ENCODE results near the gene HS3ST4.
"Not testable (repeated sequence)": the region's sequence is repeated elsewhere in the genome, so short reads cannot be mapped to it uniquely, and the experiment has no call there.

HS3ST4 gene

GRCh38 chr16:25771812-25772568 lies 80.2 kb downstream of the HS3ST4 start:
- WGBS (ENCODE audit: insufficient coverage, insufficient read length), result no CpG with 5 or more reads among the region's 5 CpGs
- no peak for DNase-seq (ENCODE audit: low read depth, low spot score)
- Histone ChIP-seq H3K27ac (ENCODE audit: low read length) (no peak overlapping the region), H3K27me3 (ENCODE audit: control insufficient read depth, insufficient read depth, low read length) (no peaks in the 10 kb centered on the region), H3K4me1 (ENCODE audit: control insufficient read depth, insufficient read depth, low read length) (peaks cover 2% of the 10 kb centered on the region; the same call in 1 of the 2 replicates), H3K36me3 (ENCODE audit: control insufficient read depth, insufficient read depth, low read length) (no peaks in the 10 kb centered on the region), H3K9me3 (ENCODE audit: control insufficient read depth, insufficient read depth, low read length) (no peaks in the 10 kb centered on the region), H3K4me3 (ENCODE audit: low read length) (no peak overlapping the region)

- no CpG with 5 or more reads among the region's 2 CpGs for WGBS (ENCODE audit: insufficient coverage, insufficient read length)
- not testable (repeated sequence) for H3K9me3 ChIP-seq (ENCODE audit: control insufficient read depth, insufficient read depth, low read length); H3K4me3 ChIP-seq (ENCODE audit: low read length); DNase-seq (ENCODE audit: low read depth, low spot score); H3K36me3 ChIP-seq (ENCODE audit: control insufficient read depth, insufficient read depth, low read length); H3K27me3 ChIP-seq (ENCODE audit: control insufficient read depth, insufficient read depth, low read length); H3K4me1 ChIP-seq (ENCODE audit: control insufficient read depth, insufficient read depth, low read length); H3K27ac ChIP-seq (ENCODE audit: low read length)
These were observed 84.5 kb downstream of the HS3ST4 start for GRCh38 chr16:25776214-25776613.

- WGBS (ENCODE audit: insufficient coverage, insufficient read length), result no CpG with 5 or more reads among the region's 1 CpG
- Histone ChIP-seq H3K4me3 (ENCODE audit: low read length) (no peak overlapping the region), H3K27ac (ENCODE audit: low read length) (no peak overlapping the region), H3K4me1 (ENCODE audit: control insufficient read depth, insufficient read depth, low read length) (no peaks in the 10 kb centered on the region), H3K9me3 (ENCODE audit: control insufficient read depth, insufficient read depth, low read length) (no peaks in the 10 kb centered on the region), H3K36me3 (ENCODE audit: control insufficient read depth, insufficient read depth, low read length) (no peaks in the 10 kb centered on the region), H3K27me3 (ENCODE audit: control insufficient read depth, insufficient read depth, low read length) (no peaks in the 10 kb centered on the region)
- no peak for DNase-seq (ENCODE audit: low read depth, low spot score)
These were observed 91.5 kb downstream of the HS3ST4 start for GRCh38 chr16:25783226-25783625.

DNA sequence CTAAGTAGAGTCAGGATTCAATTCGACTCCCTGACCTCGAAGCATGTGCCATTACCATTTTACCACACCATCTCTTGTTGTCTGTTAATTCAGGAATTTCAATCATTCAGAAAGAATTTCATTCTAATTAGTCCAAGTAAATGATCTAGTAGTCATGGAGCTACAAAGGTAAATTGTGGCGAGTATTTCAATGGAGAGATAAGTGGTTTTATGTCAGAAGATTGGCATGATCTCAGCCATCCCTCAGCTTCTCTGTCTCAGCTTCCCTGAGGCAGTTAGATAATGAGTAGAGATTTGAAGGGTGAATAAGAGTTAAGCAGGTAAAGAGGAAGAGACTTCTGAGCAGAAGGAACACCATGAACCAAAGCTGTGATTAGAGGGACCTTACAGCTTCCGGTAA lies 93.6 kb downstream of the HS3ST4 start:
- Histone ChIP-seq H3K4me1 (ENCODE audit: control insufficient read depth, insufficient read depth, low read length) (no peaks in the 10 kb centered on the region), H3K27me3 (ENCODE audit: control insufficient read depth, insufficient read depth, low read length) (no peaks in the 10 kb centered on the region), H3K36me3 (ENCODE audit: control insufficient read depth, insufficient read depth, low read length) (no peaks in the 10 kb centered on the region), H3K4me3 (ENCODE audit: low read length) (no peak overlapping the region), H3K27ac (ENCODE audit: low read length) (no peak overlapping the region), H3K9me3 (ENCODE audit: control insufficient read depth, insufficient read depth, low read length) (no peaks in the 10 kb centered on the region)
- DNase-seq (ENCODE audit: low read depth, low spot score), result no peak
- no CpG with 5 or more reads among the region's 4 CpGs for WGBS (ENCODE audit: insufficient coverage, insufficient read length)

- Histone ChIP-seq H3K4me3 (ENCODE audit: low read length) (no peak overlapping the region), H3K4me1 (ENCODE audit: control insufficient read depth, insufficient read depth, low read length) (no peaks in the 10 kb centered on the region), H3K9me3 (ENCODE audit: control insufficient read depth, insufficient read depth, low read length) (no peaks in the 10 kb centered on the region), H3K27ac (ENCODE audit: low read length) (no peak overlapping the region), H3K36me3 (ENCODE audit: control insufficient read depth, insufficient read depth, low read length) (no peaks in the 10 kb centered on the region), H3K27me3 (ENCODE audit: control insufficient read depth, insufficient read depth, low read length) (no peaks in the 10 kb centered on the region)
- no peak for DNase-seq (ENCODE audit: low read depth, low spot score)
- no CpG with 5 or more reads among the region's 4 CpGs for WGBS (ENCODE audit: insufficient coverage, insufficient read length)
These were observed 95.0 kb downstream of the HS3ST4 start for GRCh38 chr16:25786748-25787147.

DNA sequence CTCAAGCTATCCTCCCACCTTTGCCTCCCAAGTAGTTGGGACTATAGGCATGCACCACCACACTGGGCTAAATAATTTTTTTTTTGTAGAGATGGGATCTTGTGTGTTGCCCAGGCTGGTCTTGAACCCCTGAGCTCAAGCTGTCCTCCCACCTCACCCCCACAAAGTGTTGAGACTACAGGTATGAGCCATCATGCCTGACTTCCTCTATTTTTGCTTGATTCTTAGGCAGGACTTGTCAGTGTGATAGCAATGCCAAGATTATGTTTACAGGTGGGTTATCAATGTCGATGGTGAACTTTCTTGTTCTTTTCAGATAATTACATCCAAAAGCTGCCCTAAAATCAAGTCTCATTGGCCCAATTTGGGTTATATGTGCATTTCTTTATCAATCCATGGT lies 96.9 kb downstream of the HS3ST4 start:
- WGBS (ENCODE audit: insufficient coverage, insufficient read length), result no CpG with 5 or more reads among the region's 1 CpG
- Histone ChIP-seq H3K4me1 (ENCODE audit: control insufficient read depth, insufficient read depth, low read length) (no peaks in the 10 kb centered on the region), H3K36me3 (ENCODE audit: control insufficient read depth, insufficient read depth, low read length) (no peaks in the 10 kb centered on the region), H3K27ac (ENCODE audit: low read length) (no peak overlapping the region), H3K9me3 (ENCODE audit: control insufficient read depth, insufficient read depth, low read length) (no peaks in the 10 kb centered on the region), H3K4me3 (ENCODE audit: low read length) (no peak overlapping the region), H3K27me3 (ENCODE audit: control insufficient read depth, insufficient read depth, low read length) (no peaks in the 10 kb centered on the region)
- no peak for DNase-seq (ENCODE audit: low read depth, low spot score)

GRCh38 chr16:25796239-25796638 lies 104.5 kb downstream of the HS3ST4 start:
- WGBS (ENCODE audit: insufficient coverage, insufficient read length), result no CpG with 5 or more reads among the region's 4 CpGs
- no peak for DNase-seq (ENCODE audit: low read depth, low spot score)

DNA sequence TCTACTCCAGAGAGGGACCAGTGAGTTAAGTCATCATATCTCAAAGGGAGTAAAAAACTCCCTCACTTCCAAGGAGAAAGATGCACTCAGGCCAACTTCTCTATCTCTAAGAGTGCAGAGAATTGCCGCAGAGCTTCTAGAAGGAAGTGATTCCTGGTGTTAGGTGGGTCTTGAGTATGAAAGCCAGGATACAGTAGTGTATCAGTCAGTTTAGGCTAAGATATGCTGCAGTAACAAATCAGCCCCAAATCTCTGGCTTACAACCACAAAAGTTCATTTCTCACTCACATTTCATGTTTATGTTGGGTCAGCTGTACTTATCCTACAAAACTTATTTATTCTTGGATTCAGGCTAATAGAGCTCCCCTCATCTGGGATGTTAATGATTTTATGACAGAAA lies 106.3 kb downstream of the HS3ST4 start:
- Histone ChIP-seq H3K9me3 (ENCODE audit: control insufficient read depth, insufficient read depth, low read length) (no peaks in the 10 kb centered on the region), H3K4me1 (ENCODE audit: control insufficient read depth, insufficient read depth, low read length) (no peaks in the 10 kb centered on the region), H3K36me3 (ENCODE audit: control insufficient read depth, insufficient read depth, low read length) (no peaks in the 10 kb centered on the region), H3K27me3 (ENCODE audit: control insufficient read depth, insufficient read depth, low read length) (no peaks in the 10 kb centered on the region), H3K4me3 (ENCODE audit: low read length) (no peak overlapping the region), H3K27ac (ENCODE audit: low read length) (no peak overlapping the region)
- no peak for DNase-seq (ENCODE audit: low read depth, low spot score)
- no CpG with 5 or more reads among the region's 1 CpG for WGBS (ENCODE audit: insufficient coverage, insufficient read length)

More at GRCh38 chr16:25796239-25796638, 104.5 kb downstream of the HS3ST4 start:
- Histone ChIP-seq H3K27me3 (ENCODE audit: control insufficient read depth, insufficient read depth, low read length) (no peaks in the 10 kb centered on the region), H3K36me3 (ENCODE audit: control insufficient read depth, insufficient read depth, low read length) (no peaks in the 10 kb centered on the region), H3K4me3 (ENCODE audit: low read length) (no peak overlapping the region), H3K9me3 (ENCODE audit: control insufficient read depth, insufficient read depth, low read length) (no peaks in the 10 kb centered on the region), H3K27ac (ENCODE audit: low read length) (no peak overlapping the region), H3K4me1 (ENCODE audit: control insufficient read depth, insufficient read depth, low read length) (no peaks in the 10 kb centered on the region)

DNA sequence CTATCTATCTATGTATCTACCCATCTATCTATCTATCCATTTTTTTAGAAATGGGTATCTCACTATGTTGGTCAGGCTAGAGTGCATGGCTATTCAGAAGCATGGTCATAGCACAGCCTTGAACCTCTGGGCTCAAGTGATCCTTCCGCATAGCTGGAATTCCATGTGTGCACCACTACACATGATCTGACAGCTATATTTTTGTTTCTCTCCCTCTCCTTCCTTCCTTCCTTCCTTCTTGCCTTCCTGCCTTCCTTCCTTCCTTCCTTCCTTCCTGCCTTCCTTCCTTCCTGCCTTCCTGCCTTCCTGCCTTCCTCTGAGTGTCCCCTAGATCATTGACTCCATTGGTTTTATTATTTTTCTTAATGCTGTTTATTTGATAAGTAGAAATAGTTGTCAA lies 108.1 kb downstream of the HS3ST4 start:
- H3K4me1 ChIP-seq (ENCODE audit: control insufficient read depth, insufficient read depth, low read length), result no peaks in the 10 kb centered on the region
- no peaks in the 10 kb centered on the region for H3K36me3 ChIP-seq (ENCODE audit: control insufficient read depth, insufficient read depth, low read length)
- H3K27me3 ChIP-seq (ENCODE audit: control insufficient read depth, insufficient read depth, low read length), result no peaks in the 10 kb centered on the region
- no peaks in the 10 kb centered on the region for H3K9me3 ChIP-seq (ENCODE audit: control insufficient read depth, insufficient read depth, low read length)
- no CpG with 5 or more reads among the region's 1 CpG for WGBS (ENCODE audit: insufficient coverage, insufficient read length)
- no peak overlapping the region for H3K4me3 ChIP-seq (ENCODE audit: low read length)
- no peak for DNase-seq (ENCODE audit: low read depth, low spot score)
- H3K27ac ChIP-seq (ENCODE audit: low read length), result no peak overlapping the region

DNA sequence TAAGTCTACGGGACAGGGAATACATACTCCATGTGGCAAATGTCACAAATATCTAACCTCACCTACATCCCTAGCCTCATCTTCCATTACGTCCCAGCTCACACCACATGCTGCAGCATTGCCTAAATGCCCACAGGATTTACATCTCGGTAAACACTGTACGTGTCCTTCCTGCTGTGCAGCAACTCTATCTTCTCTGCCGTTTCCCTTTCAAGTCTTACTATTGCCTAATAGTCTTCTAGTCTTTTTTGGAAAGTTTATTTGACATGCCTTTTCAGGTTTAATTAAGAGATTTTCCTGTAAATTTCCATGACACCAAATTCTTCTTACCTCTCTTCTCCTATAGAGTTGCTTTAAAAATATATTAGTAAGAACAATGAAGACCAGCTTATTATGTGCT lies 120.5 kb downstream of the HS3ST4 start:
- Histone ChIP-seq H3K27ac (ENCODE audit: low read length) (no peak overlapping the region), H3K9me3 (ENCODE audit: control insufficient read depth, insufficient read depth, low read length) (no peaks in the 10 kb centered on the region), H3K4me3 (ENCODE audit: low read length) (no peak overlapping the region), H3K36me3 (ENCODE audit: control insufficient read depth, insufficient read depth, low read length) (no peaks in the 10 kb centered on the region), H3K27me3 (ENCODE audit: control insufficient read depth, insufficient read depth, low read length) (no peaks in the 10 kb centered on the region), H3K4me1 (ENCODE audit: control insufficient read depth, insufficient read depth, low read length) (no peaks in the 10 kb centered on the region)
- no CpG with 5 or more reads among the region's 5 CpGs for WGBS (ENCODE audit: insufficient coverage, insufficient read length)
- no peak for DNase-seq (ENCODE audit: low read depth, low spot score)

DNA sequence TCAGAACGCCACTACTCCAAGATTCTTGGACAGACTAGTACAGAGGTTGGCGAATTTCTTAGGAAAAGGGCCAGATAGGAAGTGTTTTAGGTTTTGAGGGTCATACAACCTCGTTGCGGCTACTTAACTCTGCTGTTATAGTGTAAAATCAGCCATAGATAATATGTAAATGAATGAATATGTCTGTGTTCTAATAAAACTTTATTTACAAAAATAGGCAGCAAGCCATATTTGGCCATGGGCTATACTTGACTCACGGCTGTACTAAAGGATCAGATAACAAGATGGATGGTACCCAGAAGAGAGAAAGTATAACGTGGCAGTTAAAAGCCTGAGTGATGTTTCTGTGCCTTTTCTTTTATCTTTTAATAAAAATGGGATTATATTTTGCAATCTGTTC lies 125.5 kb downstream of the HS3ST4 start:
- Histone ChIP-seq H3K9me3 (ENCODE audit: control insufficient read depth, insufficient read depth, low read length) (no peaks in the 10 kb centered on the region), H3K27me3 (ENCODE audit: control insufficient read depth, insufficient read depth, low read length) (no peaks in the 10 kb centered on the region), H3K4me1 (ENCODE audit: control insufficient read depth, insufficient read depth, low read length) (no peaks in the 10 kb centered on the region), H3K4me3 (ENCODE audit: low read length) (no peak overlapping the region), H3K36me3 (ENCODE audit: control insufficient read depth, insufficient read depth, low read length) (no peaks in the 10 kb centered on the region), H3K27ac (ENCODE audit: low read length) (no peak overlapping the region)
- WGBS (ENCODE audit: insufficient coverage, insufficient read length), result no CpG with 5 or more reads among the region's 6 CpGs
- no peak for DNase-seq (ENCODE audit: low read depth, low spot score)

Data from iPS DF 6.9 (cell line).